Fibroblast of the conjunctiva (primary cell): ENCODE measurements around the gene ZNF513.
A peak's percentile ranks its signal among the peaks of the same experiment; 100 is the strongest.
"Not testable (repeated sequence)": the region's sequence is repeated elsewhere in the genome, so short reads cannot be mapped to it uniquely, and the experiment has no call there.

Experiments used
- DNase-seq: peaks from one replicate; pipeline ENCODE4 v3.0.0-alpha.2; 2010; ENCODE audit warnings: low read depth

The ZNF513 gene, protein sequence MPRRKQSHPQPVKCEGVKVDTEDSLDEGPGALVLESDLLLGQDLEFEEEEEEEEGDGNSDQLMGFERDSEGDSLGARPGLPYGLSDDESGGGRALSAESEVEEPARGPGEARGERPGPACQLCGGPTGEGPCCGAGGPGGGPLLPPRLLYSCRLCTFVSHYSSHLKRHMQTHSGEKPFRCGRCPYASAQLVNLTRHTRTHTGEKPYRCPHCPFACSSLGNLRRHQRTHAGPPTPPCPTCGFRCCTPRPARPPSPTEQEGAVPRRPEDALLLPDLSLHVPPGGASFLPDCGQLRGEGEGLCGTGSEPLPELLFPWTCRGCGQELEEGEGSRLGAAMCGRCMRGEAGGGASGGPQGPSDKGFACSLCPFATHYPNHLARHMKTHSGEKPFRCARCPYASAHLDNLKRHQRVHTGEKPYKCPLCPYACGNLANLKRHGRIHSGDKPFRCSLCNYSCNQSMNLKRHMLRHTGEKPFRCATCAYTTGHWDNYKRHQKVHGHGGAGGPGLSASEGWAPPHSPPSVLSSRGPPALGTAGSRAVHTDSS

DNA sequence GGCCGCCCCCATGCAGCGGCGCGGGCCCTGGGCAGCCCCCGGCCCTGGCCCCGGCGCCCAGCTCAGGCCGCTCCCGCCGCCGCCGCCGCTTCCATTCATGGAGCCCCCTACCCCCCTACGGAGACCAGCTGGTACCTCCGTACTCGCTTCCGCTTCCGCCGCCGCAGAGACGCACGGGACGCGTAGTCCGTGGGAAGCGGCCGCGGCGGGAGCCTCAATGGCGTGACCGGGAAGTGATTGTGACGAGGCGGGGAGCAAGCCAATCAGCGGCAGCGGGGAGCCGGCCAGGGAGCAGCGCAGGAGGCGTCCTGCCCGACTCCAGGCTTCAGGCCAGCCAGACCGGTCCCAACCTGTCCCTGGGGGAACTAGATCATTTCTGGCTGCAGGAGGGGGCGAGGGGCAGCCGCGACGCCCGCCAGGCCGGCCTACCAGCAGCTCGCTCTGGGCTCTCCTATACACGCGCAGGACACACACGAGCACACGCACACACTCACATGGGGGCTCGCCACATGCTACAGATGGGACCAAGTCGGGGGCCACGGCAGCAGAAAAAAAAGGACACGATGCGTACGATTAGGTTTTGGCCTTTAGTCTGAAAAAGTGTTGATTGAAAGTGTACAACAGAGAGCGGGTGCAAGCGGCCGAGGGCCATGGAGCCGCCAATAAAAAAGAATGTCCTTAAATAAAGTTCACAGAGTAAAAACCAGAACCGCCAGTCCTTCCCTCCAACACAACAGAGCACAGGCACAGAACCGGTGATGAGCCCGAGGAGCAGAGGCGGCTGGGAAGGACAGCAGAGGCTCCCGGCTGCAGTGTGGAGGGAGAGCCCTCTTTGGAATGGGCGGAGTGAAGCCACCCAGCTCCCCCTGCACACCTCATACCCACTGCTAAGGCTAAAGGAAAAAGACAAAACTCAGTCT is at the start of gene ZNF513:
TSS of gene ZNF513 (minus strand) at position 109 of the 920 bp plus-strand sequence. CDS start 208 bp downstream, outside the sequence.
- DNase-seq, result peak; percentile 86

DNA sequence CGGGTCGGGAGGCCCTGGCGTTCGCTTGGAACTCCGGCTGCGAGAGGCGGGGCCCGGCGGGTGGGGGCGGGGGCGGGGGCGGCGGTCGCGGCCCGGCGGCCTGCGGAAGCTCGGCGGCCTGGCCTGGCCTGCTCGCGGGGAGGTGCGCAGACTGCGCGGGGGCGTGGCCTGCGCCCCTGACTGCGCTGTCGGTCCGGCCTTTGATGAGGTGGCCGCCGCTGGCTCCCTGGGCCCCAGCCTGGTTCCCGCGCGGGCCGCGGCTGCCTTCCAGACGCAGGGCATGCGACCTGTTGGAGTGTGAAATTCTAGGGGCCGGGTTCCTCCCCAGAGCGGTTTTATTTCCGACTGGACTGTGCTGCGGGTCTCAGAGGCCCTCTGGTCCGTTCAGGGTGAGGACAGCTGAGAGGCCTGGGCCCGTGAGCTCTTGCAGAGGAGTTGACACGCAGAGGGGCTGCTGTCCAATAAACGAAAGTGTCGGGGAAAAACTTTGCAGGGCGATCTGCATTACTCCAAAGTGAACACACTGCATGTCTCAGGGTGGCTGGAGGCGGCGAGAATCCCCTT is 48.5 kb upstream of the ZNF513 start:
- DNase-seq, result peak; percentile 69

DNA sequence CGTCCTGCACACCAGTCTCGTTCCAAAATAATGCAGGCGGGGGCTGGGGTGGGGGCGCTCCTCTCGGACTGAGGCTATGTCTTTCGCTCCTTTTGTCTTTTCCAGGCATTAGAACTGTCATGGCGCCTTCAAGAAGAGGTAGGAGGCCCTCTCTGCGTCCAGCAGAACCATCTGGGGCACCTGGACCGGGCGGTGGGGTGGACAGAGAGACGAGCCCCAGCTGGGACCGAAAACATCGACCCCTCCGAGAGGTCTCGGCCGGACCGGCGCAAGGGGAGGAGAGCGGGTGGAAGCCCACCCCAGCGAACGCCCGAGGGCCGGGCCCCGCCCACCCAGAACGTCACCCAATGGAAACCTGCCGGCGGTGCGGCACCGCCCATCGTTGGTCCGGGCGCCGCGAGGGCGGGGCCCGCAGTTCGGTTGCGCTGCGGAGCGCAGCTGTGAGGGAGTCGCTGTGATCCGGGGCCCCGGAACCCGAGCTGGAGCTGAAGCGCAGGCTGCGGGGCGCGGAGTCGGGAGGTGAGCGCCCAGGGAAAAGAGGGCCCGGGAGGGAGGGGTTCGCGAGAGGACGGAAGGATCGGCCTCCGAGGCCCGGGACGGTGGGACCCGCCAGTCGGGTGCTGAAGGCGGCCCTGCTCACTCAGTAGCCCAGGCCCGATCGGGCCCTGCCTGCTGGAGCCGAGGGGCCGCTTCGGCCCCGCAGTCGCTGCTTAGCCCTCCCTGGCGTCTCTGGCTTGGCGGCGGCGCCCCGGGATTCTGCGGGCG is 47.9 kb upstream of the ZNF513 start, which contains the start of gene NRBP1:
TSS of gene NRBP1 (plus strand) at position 419 of the 765 bp plus-strand sequence. CDS start 4,643 bp downstream, outside the sequence.
- peak; percentile 58 for DNase-seq

DNA sequence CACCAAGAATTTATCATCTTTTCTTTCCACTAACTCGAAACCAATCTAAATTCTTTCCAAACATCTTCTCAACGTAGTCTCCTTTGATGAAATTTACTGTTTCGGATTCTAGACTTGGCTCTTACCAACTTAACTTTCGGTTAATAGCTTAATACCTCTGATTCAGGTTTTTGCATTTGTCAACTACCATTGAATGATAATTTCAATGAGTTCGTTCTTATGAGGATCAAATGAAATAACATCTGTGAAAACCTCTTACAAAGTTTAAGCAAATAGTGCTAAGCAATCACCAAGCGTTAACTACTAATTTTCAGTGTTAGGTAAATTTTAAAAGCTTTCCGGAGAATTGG is 47.3 kb upstream of the ZNF513 start:
- no peak for DNase-seq

DNA sequence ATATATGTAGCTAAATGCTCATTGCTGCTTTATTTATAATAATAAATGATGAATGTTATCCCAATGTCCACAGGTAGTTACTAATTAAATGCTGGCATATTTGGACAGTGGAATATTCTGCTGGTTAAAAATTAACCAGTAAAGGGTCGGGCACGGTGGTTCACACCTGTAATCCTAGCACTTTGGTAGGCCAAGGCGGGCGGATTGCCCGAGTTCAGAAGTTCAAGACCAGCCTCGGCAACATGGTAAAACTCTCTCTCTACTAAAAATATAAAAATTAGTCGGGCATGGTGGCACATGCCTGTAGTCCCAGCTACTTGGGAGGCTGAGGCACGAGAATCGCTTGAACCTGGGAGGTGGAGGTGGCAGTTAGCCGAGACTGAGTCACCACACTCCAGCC is 44.5 kb upstream of the ZNF513 start:
- not testable (repeated sequence) for DNase-seq

DNA sequence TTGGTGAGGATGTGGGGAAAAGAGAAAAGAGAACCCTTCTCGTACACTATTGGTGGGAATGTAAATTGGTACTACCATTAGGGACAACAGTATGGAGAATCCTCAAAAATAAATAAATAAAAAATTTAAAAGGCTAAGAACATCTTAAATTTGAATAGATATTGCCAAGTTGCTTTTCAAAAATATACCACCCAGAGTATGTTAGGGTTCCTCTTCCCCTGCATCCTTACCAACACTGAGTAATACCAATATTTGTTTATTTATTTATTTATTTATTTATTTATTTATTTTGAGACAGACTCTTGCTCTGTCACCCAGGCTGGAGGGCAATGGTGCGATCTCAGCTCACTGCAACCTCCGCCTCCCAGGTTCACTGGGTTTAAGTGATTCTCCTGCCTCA is 42.4 kb upstream of the ZNF513 start:
- DNase-seq, result no peak

DNA sequence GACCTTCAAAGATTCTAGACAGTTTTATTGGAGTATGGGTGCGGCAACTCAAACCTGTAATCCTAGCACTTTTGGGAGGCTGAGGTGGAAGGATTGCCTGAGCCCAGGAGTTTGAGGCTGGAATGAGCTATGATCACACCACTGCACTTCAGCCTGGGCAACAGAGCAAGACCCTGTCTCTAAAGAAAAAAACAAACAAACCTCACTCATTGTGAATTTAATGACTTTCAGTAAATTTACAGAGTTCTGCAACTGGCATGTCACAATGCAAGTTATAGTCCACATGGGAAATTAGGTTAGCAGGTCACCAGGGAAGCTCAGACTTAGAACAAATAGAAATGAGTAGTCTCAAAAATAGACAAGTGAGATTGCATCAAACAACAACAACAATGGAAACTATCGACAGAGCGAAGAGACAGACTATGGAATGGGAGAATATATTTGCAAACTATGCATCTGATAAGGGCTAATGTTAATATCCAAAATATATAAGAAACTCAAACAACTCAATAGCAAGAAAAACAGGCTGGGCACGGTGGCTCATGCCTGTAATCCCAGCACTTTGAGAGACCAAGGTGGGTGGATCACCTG is 41.2 kb upstream of the ZNF513 start:
- no peak for DNase-seq

DNA sequence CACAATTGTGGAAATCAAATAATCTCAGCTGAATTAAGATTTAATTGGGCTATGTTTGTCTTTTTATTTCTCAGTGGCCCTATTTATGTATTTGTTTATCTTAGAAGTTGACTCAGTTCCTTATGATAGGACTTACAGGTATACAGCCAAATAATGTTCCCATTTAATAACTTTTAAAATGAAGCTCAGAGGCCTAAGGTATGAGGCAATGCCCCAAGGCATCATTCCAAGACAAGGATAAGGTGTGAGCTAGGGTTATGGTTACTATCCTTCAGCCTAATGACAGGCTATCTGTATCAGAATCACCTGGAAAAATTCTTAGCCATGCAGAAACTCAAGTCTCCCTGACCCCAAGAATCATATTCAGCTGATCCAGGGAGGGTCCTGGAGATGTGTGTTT is 40.5 kb upstream of the ZNF513 start:
- DNase-seq, result no peak

DNA sequence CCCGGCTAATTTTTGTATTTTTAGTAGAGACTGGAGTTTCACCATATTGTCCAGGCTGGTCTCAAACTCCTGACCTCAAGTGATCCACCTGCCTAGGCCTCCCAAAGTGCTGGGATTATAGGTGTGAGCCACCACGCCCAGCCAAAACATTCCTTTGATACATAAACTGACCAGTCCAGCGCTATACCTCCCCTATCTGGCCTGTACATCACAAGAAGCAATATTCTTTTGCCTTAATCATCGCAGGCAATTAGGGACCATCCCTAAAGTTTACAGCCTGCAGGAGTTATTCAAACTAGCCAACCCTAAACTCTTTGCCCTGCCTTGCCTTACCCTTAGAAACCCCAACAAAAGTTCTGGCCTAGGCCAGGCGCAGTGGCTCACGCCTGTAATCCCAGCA is 35.6 kb upstream of the ZNF513 start:
- DNase-seq, result no peak

DNA sequence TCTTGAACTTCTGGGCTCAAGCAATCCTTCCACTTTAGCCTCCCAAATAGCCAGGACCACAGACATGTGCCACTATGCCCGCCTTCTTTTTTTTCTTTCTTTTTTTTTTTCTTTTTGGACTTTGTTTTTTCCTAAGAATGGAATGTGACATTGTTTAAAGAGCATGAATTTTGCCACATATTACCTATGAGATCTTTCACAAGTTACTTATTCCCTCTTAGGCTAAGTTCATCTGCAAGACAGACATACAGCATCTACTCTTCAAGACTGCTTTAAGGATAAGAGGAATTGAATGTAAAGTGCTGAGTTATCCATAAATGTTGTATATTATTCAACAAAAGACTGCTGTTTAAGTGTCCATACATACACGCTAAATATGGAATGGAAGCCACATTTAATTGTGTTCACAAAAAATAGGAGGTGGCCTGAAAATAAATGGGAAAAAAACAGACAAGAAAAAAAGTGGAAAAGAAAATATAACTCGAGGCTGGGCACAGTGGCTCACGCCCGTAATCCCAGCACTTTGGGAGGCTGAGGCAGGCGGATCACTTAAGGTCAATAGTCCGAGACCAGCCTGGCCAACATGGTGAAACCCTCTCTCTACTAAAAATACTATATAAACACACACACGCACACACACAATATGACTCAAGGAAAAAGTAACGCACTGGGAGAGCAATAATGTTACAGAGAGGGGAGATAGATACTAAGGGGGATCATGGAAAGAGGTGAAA is 32.1 kb upstream of the ZNF513 start:
- no peak for DNase-seq

DNA sequence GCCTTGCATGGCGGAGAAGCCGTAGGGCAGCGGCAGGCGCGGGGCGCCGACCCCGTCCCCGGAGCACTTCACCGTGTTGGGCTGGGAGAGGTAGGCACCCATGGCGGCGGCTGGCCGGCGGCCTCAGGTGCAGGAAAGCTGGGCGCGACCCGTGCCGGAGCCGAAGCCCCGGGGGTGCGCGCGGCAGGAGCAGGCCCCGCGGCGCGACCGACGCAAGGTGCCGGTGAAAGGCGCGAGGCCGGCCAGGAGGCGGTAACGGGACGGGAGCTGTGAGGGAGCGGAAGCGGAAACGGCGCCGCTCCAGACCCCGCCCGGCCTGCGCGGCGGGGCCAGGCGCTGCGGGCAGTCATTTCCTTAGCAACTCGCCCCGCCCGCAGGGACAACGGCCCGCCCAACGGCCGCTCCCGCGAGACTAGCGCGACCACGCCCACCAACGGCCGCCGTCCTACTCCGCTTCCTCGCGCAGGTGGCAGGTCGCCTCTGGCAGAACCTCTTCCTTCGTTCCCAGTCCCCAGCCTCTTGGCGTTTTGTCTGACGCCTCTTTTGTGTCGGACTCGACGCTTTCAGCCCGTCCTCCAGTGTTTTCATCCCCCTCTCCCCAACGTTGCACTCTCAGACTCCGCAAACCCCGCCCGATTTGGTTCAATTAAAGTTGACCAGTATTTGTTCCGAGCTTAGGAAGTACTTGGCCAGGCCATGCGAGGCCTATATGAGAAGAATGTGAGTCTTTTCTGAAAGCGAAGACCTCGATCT is 29.0 kb upstream of the ZNF513 start, which contains the start of gene PPM1G:
TSS of gene PPM1G (minus strand) at position 271 of the 753 bp plus-strand sequence. CDS start at position 102, 169 bp downstream.
- DNase-seq, result peak; percentile 87

DNA sequence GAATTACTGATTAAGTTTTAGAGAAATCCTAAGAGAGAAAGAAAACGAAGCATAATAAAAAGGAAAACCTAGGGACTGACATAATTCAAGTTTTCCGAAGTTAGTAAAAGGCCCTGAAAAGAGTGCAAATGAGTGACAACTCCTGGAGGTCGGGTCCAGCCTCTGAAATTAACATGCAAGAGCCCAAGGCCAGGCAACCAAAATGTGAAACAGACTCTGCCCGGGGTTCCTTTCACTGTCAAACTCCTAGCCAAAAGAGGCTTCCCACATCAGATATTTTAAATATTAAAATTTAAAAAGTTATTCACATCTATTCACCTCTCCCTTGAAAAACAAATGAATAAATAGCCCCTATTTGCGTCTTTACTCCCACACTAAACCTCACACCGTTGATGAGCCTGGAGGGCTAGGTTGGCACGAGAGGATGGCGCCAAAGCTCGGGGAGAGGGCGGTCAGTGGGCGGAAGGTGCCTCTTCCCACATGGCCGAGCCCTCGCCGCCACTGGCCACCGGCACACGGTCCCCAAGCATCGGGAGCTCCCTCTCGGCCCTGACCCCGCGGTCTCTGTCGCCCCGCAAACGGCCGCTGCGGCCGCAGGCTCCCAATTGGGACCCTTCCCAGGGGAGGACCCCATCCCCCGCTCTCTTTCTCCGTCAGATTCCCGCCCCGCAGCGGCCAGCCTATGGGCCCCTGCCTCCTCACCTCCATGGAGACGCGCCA is 28.2 kb upstream of the ZNF513 start:
- DNase-seq, result no peak

DNA sequence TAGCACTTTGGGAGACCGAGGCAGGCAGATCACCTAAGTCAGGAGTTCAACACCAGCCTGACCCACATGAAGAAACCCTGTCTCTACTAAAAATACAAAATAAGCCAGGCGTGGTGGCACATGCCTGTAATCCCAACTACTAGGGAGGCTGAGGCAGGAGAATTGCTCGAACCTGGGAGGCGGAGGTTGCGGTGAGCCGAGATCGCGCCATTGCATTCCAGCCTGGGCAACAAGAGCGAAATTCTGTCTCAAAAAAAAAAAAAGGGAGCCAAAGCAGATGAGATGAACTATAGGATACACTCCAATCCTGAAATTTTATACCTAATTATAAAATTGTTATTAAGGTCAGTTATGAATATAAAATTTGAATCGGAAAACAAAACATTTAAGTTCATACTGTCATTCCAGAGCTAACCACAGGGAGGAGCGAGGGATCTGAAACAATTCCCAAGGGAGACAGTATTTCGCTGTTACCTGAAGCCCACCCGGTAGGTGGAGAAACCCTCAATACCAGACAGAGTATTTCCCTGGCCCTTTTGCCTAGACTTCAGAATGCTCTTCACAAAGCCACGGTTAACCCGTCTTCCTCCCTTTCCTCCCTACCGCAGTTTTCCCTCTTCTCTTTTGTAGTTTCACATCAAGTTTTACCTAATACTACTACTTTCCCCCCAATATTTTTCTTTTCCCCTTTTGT is 27.4 kb upstream of the ZNF513 start:
- peak; percentile 52 for DNase-seq

DNA sequence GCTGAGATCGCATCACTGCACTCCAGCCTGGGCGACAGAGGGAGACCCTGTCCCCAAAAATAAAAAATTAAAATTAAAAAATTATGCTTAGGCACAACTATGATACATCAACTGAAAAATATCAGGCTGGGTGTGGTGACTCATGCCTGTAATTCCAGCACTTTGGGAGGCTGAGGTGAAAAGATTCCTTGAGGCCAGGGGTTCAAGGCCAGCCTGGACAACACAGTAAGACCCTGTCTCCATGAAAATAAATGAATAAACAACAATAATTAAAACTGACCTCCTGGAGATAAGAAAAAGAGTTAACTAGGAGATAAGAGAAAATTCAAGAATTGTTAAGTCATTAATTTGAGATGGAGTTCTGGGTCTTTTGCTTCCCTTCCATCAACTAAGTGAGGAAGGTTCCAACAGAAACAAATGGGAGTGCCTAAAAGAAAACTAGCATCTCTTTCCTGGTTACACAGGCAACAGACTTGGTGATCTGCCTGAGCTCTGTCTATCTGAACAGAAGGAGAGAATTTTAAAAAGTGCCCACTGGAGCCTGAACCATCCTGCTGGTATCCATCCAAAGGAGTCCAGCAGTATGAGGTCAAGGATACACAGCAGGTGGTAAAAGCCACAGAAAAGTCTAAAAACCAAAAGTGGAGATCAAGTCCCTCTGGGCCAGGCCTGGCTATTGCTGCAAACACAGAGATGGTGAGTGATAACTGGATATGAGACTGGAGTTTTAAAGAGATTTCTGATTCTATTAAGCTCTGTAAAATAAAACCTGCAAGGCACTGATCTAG is 20.0 kb upstream of the ZNF513 start:
- no peak for DNase-seq

DNA sequence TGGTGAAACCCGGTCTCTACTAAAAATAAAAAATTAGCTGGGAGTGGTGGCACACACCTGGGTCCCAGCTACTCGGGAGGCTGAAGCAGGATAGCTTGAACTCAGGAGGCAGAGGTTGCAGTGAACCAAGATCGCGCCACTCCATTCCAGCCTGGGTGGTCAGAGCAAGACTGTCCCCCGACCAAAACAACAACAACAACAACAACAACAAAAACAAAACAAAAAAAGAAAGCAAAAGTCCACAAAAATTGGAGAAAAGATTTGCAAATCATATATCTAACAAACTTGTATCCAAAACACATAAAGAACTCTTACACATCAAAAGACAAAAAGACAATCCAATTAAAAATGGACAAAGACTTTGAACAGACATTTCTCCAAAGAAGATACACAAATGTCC is 18.4 kb upstream of the ZNF513 start:
- DNase-seq, result no peak

DNA sequence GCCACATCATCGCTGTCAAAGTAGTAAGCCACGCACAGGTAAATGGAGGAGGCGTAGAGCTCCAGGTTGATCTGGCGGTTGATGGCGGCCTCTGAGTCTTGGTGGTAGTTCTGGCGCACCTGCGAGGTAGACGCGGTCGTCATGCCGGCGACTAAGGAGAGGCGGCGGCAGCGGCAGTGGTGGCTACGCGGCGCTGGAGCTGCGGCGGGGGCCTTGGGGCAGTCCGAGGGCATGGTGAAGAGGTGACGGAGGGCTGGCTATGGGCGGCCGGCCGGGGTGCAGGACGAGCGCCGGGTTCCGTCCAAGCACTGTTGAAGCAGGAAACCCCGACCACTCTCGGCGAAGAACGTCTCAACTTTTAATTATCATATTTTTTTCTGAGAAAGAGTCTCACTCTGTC is 12.7 kb upstream of the ZNF513 start:
- DNase-seq, result no peak
